Astrocyte of the spinal cord (primary cell): ENCODE results near the gene OMA1.
"Not testable (repeated sequence)": the region's sequence is repeated elsewhere in the genome, so short reads cannot be mapped to it uniquely, and the experiment has no call there.

ENCODE experiments used
- DNase-seq: peaks from one replicate; pipeline ENCODE4 v3.0.0; 2011; ENCODE audit warnings: low read depth, low spot score
- H3K4me3 ChIP-seq: 2 replicates; pipeline ENCODE4 v1.5.1; 2011; ENCODE audit warnings: low read depth, mild to moderate bottlenecking, low read length, moderate library complexity
- in situ Hi-C: cut with HindIII; loops from 2 replicates; pipeline ENCODE4 v1.10.0; 2017; ENCODE audit warnings: low sequenced_read_pairs
- TF ChIP-seq, protein P1 (sequence below): IDR thresholded peaks from 2 replicates; pipeline ENCODE4 v1.5.1; 2012; ENCODE audit warnings: low read depth, mild to moderate bottlenecking, low read length, inconsistent platforms

OMA1 gene

DNA sequence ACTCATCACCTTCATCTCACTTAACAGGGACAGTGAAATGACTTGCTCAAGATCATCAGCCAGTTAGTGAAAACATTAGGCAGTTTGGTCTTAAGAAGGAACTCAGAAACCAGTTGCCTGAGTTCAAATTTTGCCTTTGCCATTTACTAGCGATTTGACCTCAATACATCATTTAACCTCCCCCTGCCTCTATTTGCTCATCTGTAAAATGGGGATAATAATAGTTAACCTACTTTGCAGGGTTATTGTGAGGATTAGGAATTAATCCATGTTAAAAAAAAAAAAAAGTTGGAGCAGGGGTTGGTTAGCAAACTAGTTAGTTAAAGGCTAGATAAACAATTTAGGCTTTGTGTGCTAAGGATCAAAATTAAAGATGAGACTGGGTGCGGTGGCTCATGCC, 41.1 kb upstream of the OMA1 start:
- TF ChIP-seq, protein P1, sequence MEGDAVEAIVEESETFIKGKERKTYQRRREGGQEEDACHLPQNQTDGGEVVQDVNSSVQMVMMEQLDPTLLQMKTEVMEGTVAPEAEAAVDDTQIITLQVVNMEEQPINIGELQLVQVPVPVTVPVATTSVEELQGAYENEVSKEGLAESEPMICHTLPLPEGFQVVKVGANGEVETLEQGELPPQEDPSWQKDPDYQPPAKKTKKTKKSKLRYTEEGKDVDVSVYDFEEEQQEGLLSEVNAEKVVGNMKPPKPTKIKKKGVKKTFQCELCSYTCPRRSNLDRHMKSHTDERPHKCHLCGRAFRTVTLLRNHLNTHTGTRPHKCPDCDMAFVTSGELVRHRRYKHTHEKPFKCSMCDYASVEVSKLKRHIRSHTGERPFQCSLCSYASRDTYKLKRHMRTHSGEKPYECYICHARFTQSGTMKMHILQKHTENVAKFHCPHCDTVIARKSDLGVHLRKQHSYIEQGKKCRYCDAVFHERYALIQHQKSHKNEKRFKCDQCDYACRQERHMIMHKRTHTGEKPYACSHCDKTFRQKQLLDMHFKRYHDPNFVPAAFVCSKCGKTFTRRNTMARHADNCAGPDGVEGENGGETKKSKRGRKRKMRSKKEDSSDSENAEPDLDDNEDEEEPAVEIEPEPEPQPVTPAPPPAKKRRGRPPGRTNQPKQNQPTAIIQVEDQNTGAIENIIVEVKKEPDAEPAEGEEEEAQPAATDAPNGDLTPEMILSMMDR = no peak
- in situ Hi-C loops = no loop called here
- no peak for DNase-seq
- H3K4me3 ChIP-seq = no peak overlapping the region

DNA sequence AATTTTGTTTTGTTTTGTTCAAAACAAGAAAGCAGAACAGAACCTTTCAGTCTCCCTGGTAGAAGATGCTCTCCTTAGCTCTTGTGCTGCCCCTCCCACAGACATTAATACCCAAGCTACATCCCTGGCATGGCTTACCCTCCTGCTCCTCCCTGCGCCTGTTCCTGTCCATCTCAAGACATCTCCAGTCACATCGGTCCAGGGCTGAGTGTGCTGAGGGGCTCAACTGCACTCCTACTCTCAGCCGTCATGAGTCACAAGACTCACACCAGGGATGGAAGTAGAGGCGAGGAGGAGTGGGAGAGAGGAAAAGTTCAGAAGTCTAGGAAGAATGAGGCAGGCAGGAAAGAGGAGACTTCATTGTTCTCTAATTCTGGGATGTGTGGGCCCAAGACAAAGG, 39.7 kb upstream of the OMA1 start:
- in situ Hi-C loops = no loop called here
- H3K4me3 ChIP-seq = no peak overlapping the region
- TF ChIP-seq, protein P1 = no peak
- no peak for DNase-seq

DNA sequence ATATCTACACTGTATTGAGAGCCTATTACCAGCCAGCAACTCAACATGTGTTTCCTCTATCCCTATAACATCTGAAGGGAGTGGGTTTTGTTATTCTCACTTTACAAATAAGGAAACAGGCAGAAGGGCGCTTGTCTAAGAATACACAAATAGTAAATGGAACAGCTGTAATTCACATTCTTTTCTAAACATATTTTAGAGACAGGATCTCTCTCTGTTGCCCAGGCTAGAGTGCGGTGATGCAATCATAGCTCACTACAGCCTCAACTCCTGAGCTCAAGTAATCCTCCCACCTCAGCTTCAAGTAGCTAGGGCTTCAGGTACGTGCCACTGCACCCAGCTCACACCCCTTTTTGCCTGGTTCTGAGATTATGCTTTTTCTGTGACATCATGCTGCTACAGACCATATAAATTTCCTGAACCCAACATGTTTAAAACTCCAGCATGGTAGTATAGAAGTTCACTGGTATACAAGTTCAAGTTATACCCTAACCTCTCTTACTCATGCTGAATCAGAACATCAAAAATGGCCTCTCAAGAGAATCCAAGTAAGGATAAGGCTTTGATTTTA, 39.1 kb upstream of the OMA1 start:
- DNase-seq = peak; percentile 32
- H3K4me3 ChIP-seq = no peak overlapping the region
- in situ Hi-C loops = no loop called here
- TF ChIP-seq, protein P1 = no peak

DNA sequence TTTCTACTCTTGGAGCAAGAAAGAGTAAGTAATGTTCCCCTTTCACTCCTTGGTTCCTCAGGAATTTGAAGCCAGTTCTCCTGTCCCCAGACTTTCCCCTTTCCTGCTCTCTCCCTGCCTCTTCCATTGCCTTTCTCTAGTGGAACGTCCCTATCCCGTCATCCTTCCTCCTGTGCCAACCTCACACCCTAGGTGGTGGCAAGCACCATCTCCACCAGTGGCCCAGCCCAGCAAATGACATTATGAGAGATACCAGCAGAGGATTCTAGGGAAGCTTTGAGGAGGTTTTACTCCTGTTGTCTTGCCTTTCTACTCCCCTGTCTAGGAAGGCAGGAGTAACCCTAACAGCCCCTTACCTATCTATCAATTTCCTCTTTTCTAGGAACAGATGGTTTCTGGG, 38.6 kb upstream of the OMA1 start:
- H3K4me3 ChIP-seq = no peak overlapping the region
- TF ChIP-seq, protein P1 = no peak
- no peak for DNase-seq
- in situ Hi-C loops = no loop called here

DNA sequence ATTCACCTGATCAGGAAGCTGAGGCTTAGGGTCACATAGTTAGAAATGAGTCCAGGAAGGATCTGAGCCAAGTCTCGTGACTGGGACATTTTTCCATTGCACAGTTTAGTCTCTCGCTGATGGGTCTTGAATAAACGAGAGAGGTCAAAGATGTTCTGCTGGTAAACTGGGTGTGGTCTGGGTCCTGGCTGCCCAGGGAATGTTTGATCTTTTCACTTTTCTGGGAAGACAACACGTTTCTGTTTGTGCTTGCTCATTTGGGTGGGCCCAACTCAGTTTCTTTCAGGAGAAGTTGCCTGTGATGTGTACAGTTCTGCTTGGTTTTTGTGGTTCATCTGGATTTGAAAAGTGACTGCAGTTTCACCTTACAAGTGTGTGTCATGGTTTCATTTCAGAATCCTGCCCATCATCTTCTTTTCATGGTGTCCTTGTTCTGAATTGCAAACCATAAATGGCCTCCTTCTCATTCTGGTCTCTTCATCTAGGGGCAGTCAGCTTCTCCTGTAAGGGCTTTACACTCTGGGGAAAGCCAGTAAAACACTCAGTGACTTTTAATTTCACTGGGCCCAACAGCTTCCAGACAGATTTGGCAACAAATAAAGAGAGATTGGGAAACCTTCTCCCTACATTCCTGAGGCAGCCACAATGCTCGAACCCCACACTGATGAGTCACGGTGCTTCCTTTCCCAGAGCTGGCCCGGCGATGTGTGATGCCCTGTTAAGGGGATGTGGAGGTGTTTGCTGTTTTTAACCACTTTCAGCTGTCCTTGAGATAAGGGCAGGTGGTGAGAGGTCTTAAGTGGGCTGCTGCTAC, 37.8 kb upstream of the OMA1 start:
- peak; percentile 94 for DNase-seq
- H3K4me3 ChIP-seq = no peak overlapping the region
- in situ Hi-C loops = no loop called here
- TF ChIP-seq, protein P1 = no peak

DNA sequence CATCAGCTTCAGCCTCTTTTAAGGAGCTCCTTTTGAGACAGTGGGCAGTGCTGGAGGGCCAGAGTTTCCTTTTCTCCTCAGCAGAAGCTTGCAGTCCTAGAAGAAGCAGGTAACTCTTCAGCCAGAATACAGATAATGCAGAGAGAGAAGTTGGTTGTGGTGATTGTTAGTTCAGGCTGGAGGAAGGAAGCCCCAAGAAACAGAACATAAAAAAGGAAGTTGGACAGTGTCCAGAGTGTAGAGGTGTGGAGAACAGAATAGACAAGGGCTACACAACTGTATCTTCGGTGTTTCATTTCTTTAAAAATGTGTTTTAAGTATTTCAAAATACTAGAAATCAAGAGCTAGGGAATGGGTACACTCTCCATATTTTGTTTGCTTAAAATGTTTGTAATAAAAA, 37.0 kb upstream of the OMA1 start:
- TF ChIP-seq, protein P1 = no peak
- no peak for DNase-seq
- no peak overlapping the region for H3K4me3 ChIP-seq
- in situ Hi-C loops = no loop called here

DNA sequence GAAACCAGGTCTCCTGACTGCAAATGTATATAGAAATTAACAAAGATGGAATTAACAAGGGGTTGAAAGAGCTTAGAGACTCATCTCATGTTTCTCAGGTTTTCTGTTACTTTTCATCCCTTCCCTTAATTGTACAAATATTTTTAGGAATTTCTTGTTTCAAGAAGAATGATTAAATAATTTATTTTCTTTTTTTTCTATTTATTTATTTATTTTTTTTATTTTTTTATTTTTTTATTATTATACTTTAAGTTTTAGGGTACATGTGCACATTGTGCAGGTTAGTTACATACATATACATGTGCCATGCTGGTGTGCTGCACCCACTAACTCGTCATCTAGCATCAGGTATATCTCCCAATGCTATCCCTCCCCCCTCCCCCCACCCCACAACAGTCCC, 35.6 kb upstream of the OMA1 start:
- H3K4me3 ChIP-seq, DNase-seq, in situ Hi-C loops: not testable (repeated sequence)
